ENCODE data around the gene FMO2.

GRCh38 chr1:171206978-171207355, 21.9 kb downstream of the FMO2 start:
- TF ChIP-seq EZH2 (IDR thresholded peaks at IDR 0.05; ENCODE audit: insufficient read depth, poor library complexity, severe bottlenecking) (no peak), EZH2phosphoT487 (IDR thresholded peaks at IDR 0.05; ENCODE audit: insufficient read depth, low read depth) (no peak)

All from GM23248 (cell line).